Skeletal muscle cell (primary cell): ENCODE data around the gene SNN.

Experiments
- DNase-seq: peaks from one replicate; pipeline ENCODE4 v3.0.0-alpha.2; 2010; ENCODE audit warnings: low read depth
- H3K4me3 ChIP-seq: 2 replicates; pipeline ENCODE4 v1.5.1; 2011; ENCODE audit warnings: low read depth, mild to moderate bottlenecking, control low read depth, low read length, moderate library complexity

SNN gene

GRCh38 chr16:11667824-11668622 lies at the start of gene SNN:
Gene SNN, plus strand, starts transcription at chr16:11668455. Its CDS starts 7,605 bp downstream, at chr16:11676060.
- peak within 1 kb of the TSS; percentile 78 for H3K4me3 ChIP-seq
- peak; percentile 42 for DNase-seq

DNA sequence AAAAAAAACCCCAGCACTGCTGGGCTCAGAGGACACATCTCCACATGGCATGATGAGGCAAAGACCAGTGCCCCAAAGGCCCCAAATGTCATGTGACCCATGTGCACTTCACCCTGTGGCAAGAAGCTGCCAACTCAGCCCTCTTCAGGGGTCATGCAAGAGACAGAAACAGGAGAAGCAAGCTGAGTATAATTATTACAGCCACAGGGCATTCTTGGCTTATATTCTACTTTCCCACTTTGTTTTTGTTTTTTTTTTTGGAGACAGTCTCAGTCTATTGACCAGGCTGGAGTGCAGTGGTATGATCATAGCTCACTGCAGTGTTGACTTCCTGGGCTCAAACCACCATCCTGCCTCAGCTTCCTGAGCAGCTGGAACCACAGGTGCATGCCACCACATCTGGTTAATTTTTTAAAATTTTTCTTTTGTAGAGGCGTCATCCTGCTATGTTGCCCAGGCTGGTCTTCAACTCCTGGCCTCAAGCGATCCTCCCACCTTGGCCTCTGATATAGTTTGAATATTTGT lies 48.9 kb upstream of the SNN start:
- no peak overlapping the region for H3K4me3 ChIP-seq
- DNase-seq = no peak

DNA sequence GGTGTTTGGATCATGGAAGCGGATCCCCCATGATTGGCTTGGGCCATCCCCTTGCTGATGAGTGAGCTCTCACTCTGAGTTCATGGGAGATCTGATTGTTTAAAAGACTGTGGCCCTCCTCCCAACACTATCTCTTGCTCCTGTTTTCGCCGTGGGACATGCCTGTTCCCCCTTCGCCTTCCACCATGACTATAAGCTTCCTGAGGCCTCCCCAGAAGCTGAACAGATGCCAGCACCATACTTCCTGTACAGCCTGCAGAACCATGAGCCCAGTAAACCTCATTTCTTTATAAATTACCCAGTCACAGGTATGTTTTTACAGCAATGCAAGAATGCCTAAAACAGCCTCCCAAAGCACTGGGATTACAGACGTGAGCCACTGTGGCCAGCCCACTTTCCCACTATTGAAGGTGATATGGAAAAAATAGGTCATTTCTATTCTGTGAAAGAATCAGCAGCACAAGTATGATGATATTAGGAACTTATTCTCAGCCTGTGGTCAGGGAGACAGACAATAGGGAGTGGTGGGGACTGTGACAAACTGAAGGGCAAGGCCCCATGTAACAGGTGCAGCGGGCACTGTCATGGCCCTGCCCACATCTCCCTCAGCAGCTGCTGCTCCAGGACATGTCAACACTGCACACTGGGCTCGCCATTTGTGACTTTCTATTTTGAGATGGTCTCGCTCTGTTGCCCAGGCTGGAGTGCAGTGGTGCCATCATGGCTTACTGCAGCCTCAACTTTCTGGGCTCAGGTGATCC lies 47.8 kb upstream of the SNN start:
- no peak for DNase-seq
- no peak overlapping the region for H3K4me3 ChIP-seq

GRCh38 chr16:11621539-11621919 lies 46.7 kb upstream of the SNN start:
- no peak overlapping the region for H3K4me3 ChIP-seq
- no peak for DNase-seq

DNA sequence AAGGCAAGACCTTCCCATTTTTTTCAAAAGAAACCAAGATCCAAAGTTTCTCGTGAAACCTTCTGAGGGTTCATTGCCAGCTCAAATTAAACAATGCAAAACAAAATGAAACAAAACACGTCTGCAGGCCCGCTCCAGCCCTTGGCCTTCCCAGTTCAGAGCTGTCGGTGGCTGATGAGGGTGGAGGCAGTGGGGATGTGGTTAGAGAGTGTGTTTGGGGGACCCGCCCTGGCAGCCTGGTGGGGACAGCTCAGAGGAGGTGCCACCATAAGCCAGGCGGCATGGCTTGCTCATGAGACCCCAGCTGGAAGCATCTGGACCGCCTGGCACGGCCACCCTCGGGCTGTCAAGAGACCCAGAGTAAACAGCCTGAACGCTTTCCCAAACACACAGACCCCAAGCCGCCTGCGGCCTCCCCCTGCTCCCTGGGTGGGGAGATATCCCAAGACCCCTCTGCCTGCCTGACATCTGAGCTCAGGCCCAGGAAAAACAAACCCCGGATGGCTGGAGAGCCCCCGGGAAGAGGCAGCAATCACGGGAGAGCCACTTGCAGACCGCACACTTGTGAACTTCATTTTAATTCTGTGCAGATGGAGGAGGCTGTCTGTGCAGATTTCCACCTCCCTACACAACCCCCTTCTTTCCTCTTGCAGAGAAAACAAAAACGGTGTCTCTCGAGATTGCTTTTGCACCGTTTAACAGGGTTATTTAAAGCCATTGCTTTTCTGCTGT lies 46.2 kb upstream of the SNN start:
- H3K4me3 ChIP-seq = no peak overlapping the region
- DNase-seq = no peak

DNA sequence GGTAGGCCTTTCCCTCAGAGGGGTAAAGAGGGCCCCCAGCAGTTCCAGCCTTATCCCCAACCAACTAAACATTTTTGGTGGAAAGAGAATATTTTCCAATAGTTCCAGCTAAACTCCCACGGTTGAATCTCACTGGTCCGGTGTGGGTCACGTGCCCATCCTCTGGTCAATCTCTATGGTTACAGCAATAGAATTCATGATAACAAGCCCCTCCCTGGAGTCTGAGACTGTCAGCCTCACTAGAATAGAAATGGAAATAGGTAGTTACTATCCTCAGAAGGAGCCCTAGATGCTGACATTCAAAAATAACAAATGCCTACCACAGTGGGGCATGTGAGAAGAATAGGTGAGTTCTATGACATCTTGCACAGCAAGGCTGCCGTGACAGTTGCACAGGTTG lies 44.0 kb upstream of the SNN start:
- no peak overlapping the region for H3K4me3 ChIP-seq
- DNase-seq = no peak

- no peak for DNase-seq
- H3K4me3 ChIP-seq = no peak overlapping the region
These were observed 43.3 kb upstream of the SNN start for GRCh38 chr16:11624636-11625607.

DNA sequence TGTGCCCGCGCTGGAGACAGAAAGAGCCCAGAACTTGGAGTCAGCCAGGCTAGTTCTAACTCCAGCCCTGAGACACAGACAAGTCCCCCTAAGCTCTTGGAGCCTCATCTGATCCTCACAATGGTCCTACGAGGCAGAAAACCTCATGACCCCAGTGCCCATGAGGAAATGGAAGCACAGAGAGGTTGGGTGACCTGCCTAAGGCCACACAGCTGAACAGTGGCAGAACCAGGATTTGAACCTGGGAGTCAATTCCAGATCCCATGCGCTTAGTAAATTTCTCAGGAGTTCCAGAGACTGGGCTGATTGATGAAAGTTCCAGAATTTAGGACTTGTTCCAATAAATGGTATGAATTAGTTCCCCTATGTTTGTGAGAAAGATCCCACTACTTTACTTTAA lies 42.5 kb upstream of the SNN start:
- no peak for DNase-seq
- no peak overlapping the region for H3K4me3 ChIP-seq

DNA sequence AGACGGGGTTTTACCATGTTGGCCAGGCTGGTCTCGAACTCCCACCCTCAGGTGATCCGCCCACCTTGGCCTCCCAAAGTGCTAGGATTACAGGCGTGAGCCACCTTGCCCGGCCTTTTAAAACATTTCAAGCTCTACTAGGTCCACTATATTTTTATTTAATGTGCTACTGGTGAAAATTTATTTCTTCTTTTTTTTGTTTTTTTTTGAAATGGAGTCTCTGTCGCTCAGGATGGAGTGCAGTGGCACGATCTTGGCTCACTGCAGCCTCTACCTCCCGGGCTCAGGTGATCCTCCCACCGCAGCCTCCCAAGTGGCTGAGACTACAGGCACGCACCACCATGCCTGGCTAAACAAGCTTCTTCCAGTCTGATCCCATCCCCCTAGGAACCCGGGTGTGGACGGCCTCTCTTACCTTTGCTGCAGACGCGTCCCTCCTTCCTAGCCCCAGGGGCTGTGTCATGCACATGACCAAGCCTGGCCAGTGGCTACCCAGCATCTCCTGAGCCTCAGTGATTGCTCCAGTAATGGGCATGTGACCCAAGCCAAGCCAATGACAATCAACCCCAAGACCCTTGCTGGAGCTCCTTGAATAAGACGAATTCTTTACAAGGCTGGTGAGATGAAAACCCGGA lies 41.5 kb upstream of the SNN start:
- H3K4me3 ChIP-seq = no peak overlapping the region

DNA sequence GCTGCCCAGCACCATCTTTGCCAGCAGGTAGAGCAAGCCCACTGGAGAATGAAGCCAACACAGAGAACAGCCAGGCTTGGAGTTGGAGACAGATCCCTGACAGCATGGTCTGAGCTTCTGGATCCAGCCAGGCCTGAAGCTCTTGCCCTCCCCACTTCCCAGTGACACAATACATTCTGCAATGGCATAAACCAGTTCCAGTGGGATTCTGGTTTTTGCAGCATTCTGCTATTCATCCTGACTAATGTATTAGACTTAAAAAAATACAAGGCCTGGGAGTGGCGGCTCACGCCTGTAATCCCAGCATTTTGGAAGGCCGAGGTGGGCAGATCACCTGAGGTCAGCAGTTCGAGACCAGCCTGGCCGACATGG lies 41.0 kb upstream of the SNN start:
- no peak for DNase-seq
- no peak overlapping the region for H3K4me3 ChIP-seq

More for the DNA sequence above, 41.5 kb upstream of the SNN start:
- DNase-seq = no peak

DNA sequence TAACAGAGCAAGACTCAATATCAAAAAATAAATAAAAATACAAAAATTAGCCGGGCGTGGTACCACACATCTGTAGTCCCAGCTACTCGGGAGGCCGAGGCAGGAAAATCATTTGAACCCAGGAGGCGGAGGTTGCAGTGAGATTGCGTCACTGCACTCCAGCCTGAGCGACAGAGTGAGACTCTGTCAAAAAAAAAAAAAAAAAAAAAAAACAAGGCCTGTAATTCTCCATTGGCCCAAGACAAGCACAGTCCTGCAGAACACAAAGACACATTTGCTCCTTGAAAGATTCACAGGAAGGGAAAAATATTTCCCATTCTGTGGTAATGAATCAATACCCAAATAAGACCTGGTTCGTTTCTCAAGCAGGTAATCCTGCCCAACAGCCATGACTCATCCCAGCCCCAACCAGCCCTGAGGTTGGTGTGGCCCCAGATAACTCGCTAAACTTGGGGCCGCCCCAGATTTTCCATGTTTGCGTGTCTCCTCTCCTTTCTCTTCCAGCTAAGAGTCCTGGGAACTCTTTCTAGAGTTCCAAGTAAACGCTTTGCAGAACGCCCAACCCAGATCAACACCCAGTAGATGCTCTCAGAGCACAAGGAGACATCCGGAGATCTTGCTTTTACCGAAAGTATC lies 40.3 kb upstream of the SNN start:
- DNase-seq = no peak
- H3K4me3 ChIP-seq = no peak overlapping the region

GRCh38 chr16:11629071-11630030 lies 38.9 kb upstream of the SNN start:
- no peak overlapping the region for H3K4me3 ChIP-seq
- no peak for DNase-seq

DNA sequence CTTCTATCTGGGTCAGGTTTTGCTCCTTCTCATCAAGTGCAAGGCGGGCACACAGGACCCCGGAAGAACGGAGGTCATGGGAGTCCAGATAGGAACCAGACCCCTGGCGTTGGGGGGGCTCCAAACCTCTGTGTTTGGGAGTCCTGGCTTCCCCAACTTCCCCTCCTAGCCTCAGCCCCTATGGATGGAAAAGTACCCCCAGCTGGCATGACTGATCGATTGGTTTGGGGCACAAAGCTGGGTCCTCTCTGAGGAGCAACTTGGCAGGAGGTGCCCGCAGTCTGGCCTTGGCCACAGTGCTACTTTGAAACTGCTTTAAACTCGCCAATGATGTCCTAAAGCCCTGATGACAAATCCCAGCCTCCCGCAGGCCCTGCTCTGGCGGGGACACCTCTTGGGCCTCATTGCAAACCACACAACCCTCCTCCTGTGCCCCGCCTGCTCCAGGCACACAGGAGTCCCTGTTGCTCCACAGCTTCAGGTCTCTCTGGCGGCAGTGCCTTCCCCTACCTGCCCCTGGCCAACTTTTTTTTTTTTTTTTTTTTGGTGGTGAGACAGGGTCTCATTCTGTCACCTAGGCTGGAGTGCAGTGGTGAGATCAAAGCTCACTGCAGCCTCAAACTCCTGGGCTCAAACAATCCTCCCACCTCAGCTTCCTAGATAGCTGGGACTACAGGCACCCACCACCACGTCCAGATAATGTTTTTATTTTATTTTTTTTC lies 38.0 kb upstream of the SNN start:
- no peak for DNase-seq
- H3K4me3 ChIP-seq = no peak overlapping the region

GRCh38 chr16:11630768-11631056 lies 37.5 kb upstream of the SNN start:
- DNase-seq = no peak

DNA sequence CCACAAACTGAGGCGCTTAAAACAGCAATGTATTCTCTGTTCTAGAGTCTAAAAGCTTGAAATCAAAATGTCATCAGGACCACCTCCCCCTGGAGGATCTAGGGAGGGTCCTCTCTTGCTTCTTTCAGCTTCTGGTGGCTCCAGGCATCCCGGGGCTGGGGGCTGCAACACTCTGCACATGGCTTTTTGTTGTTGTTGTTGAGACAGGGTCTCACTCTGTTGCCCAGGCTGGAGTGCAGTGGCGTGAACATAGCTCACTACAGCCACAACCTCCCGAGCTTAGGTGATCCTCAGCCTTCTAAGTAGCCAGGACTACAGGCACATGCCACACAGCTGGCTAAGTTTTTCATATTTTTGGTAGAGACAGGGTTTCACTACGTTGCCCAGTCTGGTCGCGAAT lies 37.0 kb upstream of the SNN start:
- no peak for DNase-seq
- H3K4me3 ChIP-seq = no peak overlapping the region

More at GRCh38 chr16:11630768-11631056, 37.5 kb upstream of the SNN start:
- H3K4me3 ChIP-seq = no peak overlapping the region

DNA sequence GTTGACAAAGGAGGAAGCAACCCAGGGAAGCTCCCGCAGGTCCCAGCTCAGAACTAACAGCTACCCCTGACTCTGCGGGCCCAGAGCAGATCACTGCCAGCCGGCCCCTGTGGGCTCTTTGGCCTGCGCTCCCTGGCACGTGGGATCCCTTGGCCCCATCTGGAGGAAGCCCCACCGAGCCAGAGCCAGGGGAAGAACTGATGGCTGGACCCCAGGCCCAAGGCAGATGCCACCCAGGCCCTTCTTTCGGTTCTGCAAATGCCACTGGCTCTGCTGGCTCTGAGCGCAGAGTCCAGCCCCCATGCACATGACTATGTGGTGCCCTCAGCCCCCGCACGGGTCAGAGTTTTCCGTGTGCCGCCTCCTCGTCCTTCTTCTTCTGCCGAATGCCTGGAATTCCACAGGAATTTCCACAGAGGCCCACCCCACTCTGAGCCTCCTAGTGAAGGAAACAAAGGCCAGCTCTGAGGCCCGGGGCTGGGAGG lies 35.8 kb upstream of the SNN start:
- no peak overlapping the region for H3K4me3 ChIP-seq
- peak; percentile 51 for DNase-seq
